Activated T-cell treated with anti-CD3 and anti-CD28 coated beads, Interleukin-2, amount 50 U/mL, for 72 hours (primary cell): ENCODE data around the gene PPFIA1. TPM values are rescaled to one million over a fixed set of nuclear protein-coding genes. Genes with fewer than 3 reads are reported as not detected.
A peak's percentile ranks its signal among the peaks of the same experiment; 100 is the strongest.

ENCODE experiments used
- ATAC-seq, 2 donors: fragments of 150-1000 bp; cut with Tn5 transposase; replicated peaks in 1 of 2; 2 replicates each; pipeline ENCODE4 v1.10.0; 2021; ENCODE audit warnings: moderate library complexity in 2 of 2, mild to moderate bottlenecking in 1 of 2
- DNase-seq, 2 donors: peaks; one replicate each; pipeline ENCODE4 v3.0.0; 2021 to 2022; ENCODE audit warnings: mixed read lengths in 1 of 2
- H3K27ac Mint-ChIP-seq: one replicate; pipeline ENCODE4 v1.8.0; 2022; ENCODE audit warnings: mild to moderate bottlenecking, moderate library complexity, mixed read lengths
- H3K27me3 Mint-ChIP-seq: one replicate; pipeline ENCODE4 v1.8.0; 2022; ENCODE audit warnings: low read depth, mixed read lengths
- H3K36me3 Mint-ChIP-seq, 2 donors: one replicate each; pipeline ENCODE4 v1.8.0; 2022; ENCODE audit warnings: mixed read lengths in 2 of 2, mild to moderate bottlenecking in 1 of 2; ENCODE audit not compliant: insufficient read depth in 2 of 2
- H3K4me1 Mint-ChIP-seq: one replicate; pipeline ENCODE4 v1.8.0; 2022; ENCODE audit warnings: low read depth, mixed read lengths
- H3K4me3 Mint-ChIP-seq, 2 donors: one replicate each; pipeline ENCODE4 v1.8.0; 2022; ENCODE audit warnings: mild to moderate bottlenecking in 2 of 2, mixed read lengths in 2 of 2, moderate library complexity in 2 of 2
- H3K9me3 Mint-ChIP-seq, 2 donors: one replicate each; pipeline ENCODE4 v1.8.0; 2022; ENCODE audit warnings: mixed read lengths in 2 of 2
- total RNA-seq, 2 donors: library from RNA; stranded (reverse); gene quantifications; one replicate each; pipeline ENCODE4 v1.2.3, GENCODE V29; 2022

The PPFIA1 gene
- total RNA-seq, 2 donors from 2014 or later: 40.4 to 44.6 TPM

GRCh38 chr11:70348191-70348590 lies 77.7 kb downstream of the PPFIA1 start:
- Mint-ChIP-seq H3K27ac (no peak overlapping the region), H3K4me3 (no peak overlapping the region), H3K4me1 (no peaks in the 10 kb centered on the region), H3K27me3 (no peaks in the 10 kb centered on the region), H3K36me3 (peaks cover 2 to 12% of the 10 kb centered on the region in 2 donors), H3K9me3 (no peaks in the 10 kb centered on the region)
- DNase-seq (no peak), ATAC-seq (no peak)

GRCh38 chr11:70348608-70349007 lies 78.1 kb downstream of the PPFIA1 start:
- Mint-ChIP-seq H3K4me1 (no peaks in the 10 kb centered on the region), H3K36me3 (peaks cover under 1 to 9% of the 10 kb centered on the region in 2 donors), H3K9me3 (no peaks in the 10 kb centered on the region), H3K27ac (no peak overlapping the region), H3K27me3 (no peaks in the 10 kb centered on the region), H3K4me3 (no peak overlapping the region)
- no peak for DNase-seq
- no peak for ATAC-seq

- H3K36me3 Mint-ChIP-seq: peaks cover 0 to 12% of the 10 kb centered on the region in 2 donors
- no peaks in the 10 kb centered on the region for H3K9me3 Mint-ChIP-seq
- no peak for DNase-seq
These were observed 81.2 kb downstream of the PPFIA1 start for GRCh38 chr11:70351646-70352045.

GRCh38 chr11:70352100-70352499 lies 81.6 kb downstream of the PPFIA1 start:
- no peak overlapping the region for H3K27ac Mint-ChIP-seq
- peaks cover 2 to 14% of the 10 kb centered on the region in 2 donors for H3K36me3 Mint-ChIP-seq

More at GRCh38 chr11:70351646-70352045, 81.2 kb downstream of the PPFIA1 start:
- no peak for ATAC-seq
- H3K27me3 Mint-ChIP-seq: no peaks in the 10 kb centered on the region
- no peak overlapping the region for H3K4me3 Mint-ChIP-seq
- H3K4me1 Mint-ChIP-seq: no peaks in the 10 kb centered on the region
- no peak overlapping the region for H3K27ac Mint-ChIP-seq

DNA sequence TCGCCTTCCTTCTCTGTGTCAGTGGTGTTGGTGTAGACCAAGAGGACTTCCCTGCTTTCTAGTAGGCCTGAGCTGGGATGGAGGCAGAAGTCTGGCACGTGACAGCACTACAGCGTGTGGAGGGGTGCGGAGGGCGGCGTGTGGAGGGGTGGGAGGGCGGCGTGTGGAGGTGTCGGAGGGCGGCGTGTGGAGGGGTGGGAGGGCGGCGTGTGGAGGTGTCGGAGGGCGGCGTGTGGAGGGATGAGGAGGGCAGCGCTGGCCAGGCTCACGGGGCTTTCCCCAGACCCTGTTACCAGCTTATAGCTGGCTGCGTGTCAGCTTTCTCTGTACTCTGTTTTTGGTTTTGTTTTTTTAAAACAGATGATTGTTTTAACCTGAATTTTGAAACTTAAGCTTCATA lies 82.1 kb downstream of the PPFIA1 start:
- Mint-ChIP-seq H3K4me3 (no peak overlapping the region), H3K36me3 (peaks cover 2 to 13% of the 10 kb centered on the region in 2 donors), H3K4me1 (no peaks in the 10 kb centered on the region), H3K9me3 (no peaks in the 10 kb centered on the region), H3K27ac (no peak overlapping the region), H3K27me3 (no peaks in the 10 kb centered on the region)
- no peak for DNase-seq
- no peak for ATAC-seq

More at GRCh38 chr11:70352100-70352499, 81.6 kb downstream of the PPFIA1 start:
- DNase-seq (no peak), ATAC-seq (no peak)
- no peaks in the 10 kb centered on the region for H3K27me3 Mint-ChIP-seq
- no peaks in the 10 kb centered on the region for H3K9me3 Mint-ChIP-seq
- H3K4me3 Mint-ChIP-seq: no peak overlapping the region
- no peaks in the 10 kb centered on the region for H3K4me1 Mint-ChIP-seq

- H3K4me3 Mint-ChIP-seq: no peak overlapping the region
- ATAC-seq (no peak), DNase-seq (no peak)
- H3K27me3 Mint-ChIP-seq: no peaks in the 10 kb centered on the region
- no peak overlapping the region for H3K27ac Mint-ChIP-seq
- H3K36me3 Mint-ChIP-seq: peaks cover 2 to 13% of the 10 kb centered on the region in 2 donors
- no peaks in the 10 kb centered on the region for H3K4me1 Mint-ChIP-seq
- H3K9me3 Mint-ChIP-seq: no peaks in the 10 kb centered on the region
These were observed 82.8 kb downstream of the PPFIA1 start for GRCh38 chr11:70353329-70353728.

- no peaks in the 10 kb centered on the region for H3K4me1 Mint-ChIP-seq
- ATAC-seq (peak in 1 of 2 donors; percentile 33), DNase-seq (no peak)
- H3K36me3 Mint-ChIP-seq: peaks cover 2 to 17% of the 10 kb centered on the region in 2 donors
- no peaks in the 10 kb centered on the region for H3K9me3 Mint-ChIP-seq
- H3K4me3 Mint-ChIP-seq: no peak overlapping the region
- H3K27ac Mint-ChIP-seq: no peak overlapping the region
- no peaks in the 10 kb centered on the region for H3K27me3 Mint-ChIP-seq
These were observed 83.5 kb downstream of the PPFIA1 start for GRCh38 chr11:70353900-70354568.

DNA sequence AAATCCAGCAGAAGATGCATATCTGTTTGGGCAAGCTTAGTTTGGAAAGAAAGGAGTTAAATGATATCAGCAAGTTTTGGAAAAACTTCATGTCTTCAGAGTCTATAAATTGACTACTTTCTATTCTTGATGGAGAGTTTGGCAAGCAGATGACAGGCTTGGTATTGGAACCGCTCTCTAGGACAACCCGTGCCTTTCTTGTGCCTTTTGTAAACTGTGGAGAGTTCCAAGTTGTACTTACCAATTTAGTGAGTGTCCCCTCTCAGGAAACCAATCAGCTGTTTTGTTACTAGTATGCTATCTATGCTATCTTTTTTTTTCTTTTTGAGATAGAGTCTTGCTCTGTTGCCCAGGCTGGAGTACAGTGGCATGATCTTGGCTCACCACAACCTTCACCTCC lies 84.1 kb downstream of the PPFIA1 start:
- Mint-ChIP-seq H3K27ac (no peak overlapping the region), H3K9me3 (no peaks in the 10 kb centered on the region), H3K4me3 (no peak overlapping the region), H3K27me3 (no peaks in the 10 kb centered on the region), H3K36me3 (peaks cover 2 to 15% of the 10 kb centered on the region in 2 donors), H3K4me1 (no peaks in the 10 kb centered on the region)
- ATAC-seq: no peak
- no peak for DNase-seq

GRCh38 chr11:70358753-70359152 lies 88.3 kb downstream of the PPFIA1 start:
- no peak for ATAC-seq
- H3K27ac Mint-ChIP-seq: no peak overlapping the region
- peaks cover 5 to 28% of the 10 kb centered on the region in 2 donors for H3K36me3 Mint-ChIP-seq
- no peaks in the 10 kb centered on the region for H3K4me1 Mint-ChIP-seq
- H3K4me3 Mint-ChIP-seq: no peak overlapping the region
- no peaks in the 10 kb centered on the region for H3K27me3 Mint-ChIP-seq
- no peak for DNase-seq
- H3K9me3 Mint-ChIP-seq: no peaks in the 10 kb centered on the region

- Mint-ChIP-seq H3K27me3 (no peaks in the 10 kb centered on the region), H3K4me3 (no peak overlapping the region), H3K4me1 (peaks cover 8% of the 10 kb centered on the region), H3K9me3 (no peaks in the 10 kb centered on the region), H3K27ac (no peak overlapping the region), H3K36me3 (peaks cover 7 to 26% of the 10 kb centered on the region in 2 donors)
- ATAC-seq (no peak), DNase-seq (no peak)
These were observed 89.1 kb downstream of the PPFIA1 start for GRCh38 chr11:70359451-70360205.

DNA sequence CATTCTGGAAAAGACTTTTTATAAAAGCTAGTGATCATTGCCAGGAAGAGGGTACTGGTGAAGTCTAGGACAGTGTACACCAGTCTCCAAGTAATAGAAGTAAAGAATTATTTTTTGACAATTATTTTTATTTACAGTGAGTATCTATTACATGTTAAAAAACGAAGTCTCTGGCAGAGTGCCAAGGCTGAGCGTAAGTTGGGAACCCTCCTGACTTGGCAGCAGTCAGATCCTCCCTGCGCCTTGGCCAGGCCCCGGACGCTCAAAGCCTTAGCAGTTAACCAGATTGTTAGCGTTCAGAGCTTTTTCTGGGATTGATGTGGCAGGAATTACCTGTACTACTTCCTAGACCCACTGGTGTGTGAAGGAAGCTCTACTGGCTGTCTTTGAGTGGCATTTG lies 89.7 kb downstream of the PPFIA1 start:
- ATAC-seq: no peak
- H3K4me3 Mint-ChIP-seq: no peak overlapping the region
- peaks cover 8 to 26% of the 10 kb centered on the region in 2 donors for H3K36me3 Mint-ChIP-seq
- DNase-seq: no peak
- H3K27ac Mint-ChIP-seq: no peak overlapping the region
- H3K4me1 Mint-ChIP-seq: peaks cover 14% of the 10 kb centered on the region
- H3K27me3 Mint-ChIP-seq: no peaks in the 10 kb centered on the region
- no peaks in the 10 kb centered on the region for H3K9me3 Mint-ChIP-seq

- H3K36me3 Mint-ChIP-seq: peaks cover 6 to 20% of the 10 kb centered on the region in 2 donors
- H3K9me3 Mint-ChIP-seq: no peaks in the 10 kb centered on the region
- H3K27ac Mint-ChIP-seq: no peak overlapping the region
- H3K27me3 Mint-ChIP-seq: no peaks in the 10 kb centered on the region
- H3K4me3 Mint-ChIP-seq: peak overlapping the region in 1 of 2 donors; percentile 77
- peaks cover 25% of the 10 kb centered on the region for H3K4me1 Mint-ChIP-seq
- DNase-seq: no peak
- no peak for ATAC-seq
These were observed 93.7 kb downstream of the PPFIA1 start for GRCh38 chr11:70364178-70364577.

GRCh38 chr11:70364745-70365543 lies 94.5 kb downstream of the PPFIA1 start:
- peak; percentile 83 to 88 for DNase-seq
- Mint-ChIP-seq H3K27ac (peak overlapping the region; percentile 79), H3K36me3 (peaks cover 6 to 20% of the 10 kb centered on the region in 2 donors), H3K9me3 (no peaks in the 10 kb centered on the region), H3K27me3 (no peaks in the 10 kb centered on the region), H3K4me3 (peak overlapping the region; percentile 77), H3K4me1 (peaks cover 25% of the 10 kb centered on the region)
- peak; percentile 94 to 99 for ATAC-seq
